ENCODE data around the gene EIF2AK3. TPM values are rescaled to one million over a fixed set of nuclear protein-coding genes. Genes with fewer than 3 reads are reported as not detected.

The EIF2AK3 gene
- total RNA-seq, 3 donors from 2014 or later, result 18.1 to 39.1 (median 34.4) TPM

DNA sequence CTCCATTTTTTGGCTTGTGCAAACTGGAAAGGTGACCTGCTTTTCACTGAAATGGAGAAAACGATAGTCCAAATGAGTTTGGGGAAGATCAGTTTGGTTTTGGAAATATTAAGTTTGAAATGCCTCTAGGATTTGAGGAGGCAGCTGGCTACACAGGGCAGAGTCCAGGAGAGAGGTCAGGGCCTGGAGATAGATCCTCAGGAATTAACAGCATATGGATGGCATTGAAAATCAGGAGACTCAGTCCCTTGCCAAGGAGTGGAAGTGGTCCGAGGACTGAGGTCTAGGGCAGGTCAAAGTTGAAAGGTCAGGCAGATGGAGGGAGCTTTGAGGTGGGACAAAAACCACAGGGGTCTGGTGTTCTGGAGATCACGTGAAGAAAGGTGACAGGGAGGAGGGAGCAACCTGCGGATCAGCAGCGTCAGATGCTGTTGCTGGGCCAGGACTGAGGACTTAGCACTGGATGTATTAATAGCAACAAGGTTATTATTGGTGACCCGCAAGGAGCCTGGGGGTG, 83.7 kb downstream of the EIF2AK3 start:
- Histone ChIP-seq H3K27ac (no peak overlapping the region), H3K27me3 (no peaks in the 10 kb centered on the region), H3K36me3 (no peaks in the 10 kb centered on the region), H3K4me1 (no peaks in the 10 kb centered on the region), H3K9me3 (no peaks in the 10 kb centered on the region), H3K4me3 (no peak overlapping the region)
- intact Hi-C loops (cut with DNase I; ENCODE audit: low total_unique reads), result no loop called here
- no peak for TF ChIP-seq POLR2A (IDR thresholded peaks at IDR 0.05)
- TF ChIP-seq POLR2AphosphoS5 (IDR thresholded peaks at IDR 0.05), result no peak
- no peak for TF ChIP-seq CTCF (IDR thresholded peaks at IDR 0.05)
- no peak for DNase-seq (ENCODE audit: low spot score in 2 of 2)

DNA sequence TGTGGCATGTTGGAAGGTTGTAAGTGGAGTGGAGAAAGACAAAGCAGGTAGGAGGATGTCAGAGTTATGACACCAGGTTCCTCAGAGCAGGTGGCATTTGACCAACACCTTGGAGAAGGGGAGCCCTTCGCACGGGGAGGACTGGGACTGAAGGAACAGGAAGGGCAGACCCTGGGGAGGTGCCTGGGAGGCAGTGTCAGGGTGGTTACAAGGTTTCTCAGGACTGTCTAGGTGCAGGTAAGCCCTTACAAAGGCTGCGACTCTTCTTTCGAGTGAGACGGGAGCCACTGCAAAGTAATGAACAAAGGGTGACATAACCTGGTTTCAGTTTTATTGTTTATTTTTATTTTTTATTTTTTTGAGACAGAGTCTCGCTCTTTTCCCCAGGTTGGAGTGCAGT, 84.6 kb downstream of the EIF2AK3 start:
- H3K4me1 ChIP-seq, result no peaks in the 10 kb centered on the region
- no peak for DNase-seq (ENCODE audit: low spot score in 2 of 2)
- H3K27ac ChIP-seq, result no peak overlapping the region
- TF ChIP-seq POLR2A (IDR thresholded peaks at IDR 0.05) (no peak), POLR2AphosphoS5 (IDR thresholded peaks at IDR 0.05) (no peak), CTCF (IDR thresholded peaks at IDR 0.05) (no peak)
- no peaks in the 10 kb centered on the region for H3K9me3 ChIP-seq
- intact Hi-C loops (cut with DNase I; ENCODE audit: low total_unique reads), result no loop called here
- H3K4me3 ChIP-seq, result no peak overlapping the region
- H3K36me3 ChIP-seq, result no peaks in the 10 kb centered on the region
- H3K27me3 ChIP-seq, result no peaks in the 10 kb centered on the region

- TF ChIP-seq CTCF (IDR thresholded peaks at IDR 0.05), result no peak
- TF ChIP-seq POLR2A (IDR thresholded peaks at IDR 0.05), result no peak
- TF ChIP-seq POLR2AphosphoS5 (IDR thresholded peaks at IDR 0.05), result no peak
- intact Hi-C loops (cut with DNase I; ENCODE audit: low total_unique reads), result no loop called here
- Histone ChIP-seq H3K36me3 (no peaks in the 10 kb centered on the region), H3K4me1 (no peaks in the 10 kb centered on the region), H3K27me3 (no peaks in the 10 kb centered on the region), H3K27ac (no peak overlapping the region), H3K9me3 (no peaks in the 10 kb centered on the region), H3K4me3 (no peak overlapping the region)
- no peak for DNase-seq (ENCODE audit: low spot score in 2 of 2)
Measured at GRCh38 chr2:88540346-88540745, 86.9 kb downstream of the EIF2AK3 start.

DNA sequence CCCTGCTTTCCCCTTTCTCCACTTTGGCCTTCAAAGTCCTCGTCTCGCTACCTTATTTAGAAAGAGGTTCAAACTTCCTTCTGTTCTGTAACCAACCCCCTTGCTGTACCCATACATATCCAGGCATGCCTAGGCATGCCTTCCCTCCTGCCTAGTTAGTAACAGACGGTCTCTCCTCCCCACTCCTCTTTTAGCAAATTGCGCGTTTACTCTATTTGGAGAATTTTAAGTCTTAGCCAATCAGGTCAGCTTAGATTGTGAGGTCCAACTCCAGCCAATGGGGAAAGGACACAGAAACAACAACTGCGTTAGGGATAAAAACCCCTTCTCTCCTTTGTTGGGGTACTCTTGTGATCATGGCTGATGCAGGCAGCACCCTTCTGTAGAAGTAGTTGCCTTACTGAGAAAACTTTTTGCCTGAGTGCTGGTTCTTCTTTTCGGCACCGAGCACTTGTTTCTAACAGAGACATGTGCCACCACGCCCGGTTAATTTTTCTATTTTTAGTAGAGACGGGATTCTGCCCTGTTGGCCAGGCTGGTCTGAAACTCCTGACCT, 88.8 kb downstream of the EIF2AK3 start:
- H3K36me3 ChIP-seq, result no peaks in the 10 kb centered on the region
- H3K27ac ChIP-seq, result no peak overlapping the region
- TF ChIP-seq POLR2A (IDR thresholded peaks at IDR 0.05) (no peak), CTCF (IDR thresholded peaks at IDR 0.05) (no peak), POLR2AphosphoS5 (IDR thresholded peaks at IDR 0.05) (no peak)
- H3K4me1 ChIP-seq, result no peaks in the 10 kb centered on the region
- DNase-seq (ENCODE audit: low spot score in 2 of 2), result no peak
- no peak overlapping the region for H3K4me3 ChIP-seq
- H3K27me3 ChIP-seq, result no peaks in the 10 kb centered on the region
- H3K9me3 ChIP-seq, result no peaks in the 10 kb centered on the region
- intact Hi-C loops (cut with DNase I; ENCODE audit: low total_unique reads), result no loop called here

DNA sequence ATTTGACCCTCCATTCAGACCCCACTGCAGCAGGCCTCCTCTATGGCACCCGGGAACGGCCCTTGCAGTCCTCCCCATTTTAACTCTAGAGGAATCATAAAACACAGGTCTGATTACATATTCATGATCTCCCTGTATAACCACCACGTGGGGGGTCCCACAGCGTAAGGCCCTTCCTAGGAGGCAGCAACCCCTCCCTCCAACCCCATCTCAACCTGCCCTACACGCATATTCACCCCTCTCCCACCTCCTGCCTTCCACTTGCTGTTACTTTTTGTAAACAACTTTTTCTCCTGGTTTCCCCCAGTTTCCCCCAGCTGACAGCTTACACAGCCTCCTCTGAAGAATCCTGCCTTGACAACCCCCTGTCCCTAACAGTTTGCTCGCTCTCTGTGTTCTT, 89.6 kb downstream of the EIF2AK3 start:
- no peak for TF ChIP-seq POLR2A (IDR thresholded peaks at IDR 0.05)
- TF ChIP-seq CTCF (IDR thresholded peaks at IDR 0.05), result no peak
- no peak for TF ChIP-seq POLR2AphosphoS5 (IDR thresholded peaks at IDR 0.05)
- no peak overlapping the region for H3K27ac ChIP-seq
- no peaks in the 10 kb centered on the region for H3K4me1 ChIP-seq
- no peak overlapping the region for H3K4me3 ChIP-seq
- no peaks in the 10 kb centered on the region for H3K27me3 ChIP-seq
- H3K36me3 ChIP-seq, result no peaks in the 10 kb centered on the region
- intact Hi-C loops (cut with DNase I; ENCODE audit: low total_unique reads), result no loop called here
- no peak for DNase-seq (ENCODE audit: low spot score in 2 of 2)
- H3K9me3 ChIP-seq, result no peaks in the 10 kb centered on the region
